CD4-positive, alpha-beta T cell treated with Interleukin-6 at 100 ng/mL for 8 hours (primary cell): ENCODE data around the gene NRBF2.
"Not testable (repeated sequence)": the region's sequence is repeated elsewhere in the genome, so short reads cannot be mapped to it uniquely, and the experiment has no call there.

Experiments used
- DNase-seq: peaks from one replicate; pipeline ENCODE4 v3.0.0-alpha.2; 2020; ENCODE audit warnings: mixed read lengths, low spot score

The NRBF2 gene

GRCh38 chr10:63133056-63133820 is at the start of gene NRBF2:
Gene NRBF2, plus strand, starts transcription at chr10:63133328. Its CDS starts 143 bp downstream, at chr10:63133471.
- DNase-seq = peak; percentile 96

- not testable (repeated sequence) for DNase-seq
Measured at GRCh38 chr10:63083406-63083805, 49.7 kb upstream of the NRBF2 start.

- peak; percentile 52 for DNase-seq
Measured at GRCh38 chr10:63083904-63084689, 49.0 kb upstream of the NRBF2 start.

- DNase-seq = no peak
Measured at GRCh38 chr10:63084690-63085382, 48.3 kb upstream of the NRBF2 start.

GRCh38 chr10:63093227-63093626 is 39.9 kb upstream of the NRBF2 start:
- DNase-seq = no peak

- no peak for DNase-seq
Measured at GRCh38 chr10:63094405-63094804, 38.7 kb upstream of the NRBF2 start.

GRCh38 chr10:63094881-63095280 is 38.2 kb upstream of the NRBF2 start:
- no peak for DNase-seq

GRCh38 chr10:63099734-63100133 is 33.4 kb upstream of the NRBF2 start:
- no peak for DNase-seq

- DNase-seq = not testable (repeated sequence)
Measured at GRCh38 chr10:63101091-63101490, 32.0 kb upstream of the NRBF2 start.

- not testable (repeated sequence) for DNase-seq
Measured at GRCh38 chr10:63102279-63102883, 30.7 kb upstream of the NRBF2 start.

GRCh38 chr10:63103178-63103577 is 29.9 kb upstream of the NRBF2 start:
- DNase-seq = not testable (repeated sequence)

- no peak for DNase-seq
Measured at GRCh38 chr10:63103971-63104409, 29.1 kb upstream of the NRBF2 start.

GRCh38 chr10:63105225-63106110 is 27.7 kb upstream of the NRBF2 start:
- DNase-seq = no peak

- no peak for DNase-seq
Measured at GRCh38 chr10:63106111-63106755, 26.9 kb upstream of the NRBF2 start.

- no peak for DNase-seq
Measured at GRCh38 chr10:63107943-63108437, 25.1 kb upstream of the NRBF2 start.

- no peak for DNase-seq
Measured at GRCh38 chr10:63110940-63111339, 22.2 kb upstream of the NRBF2 start.

GRCh38 chr10:63114031-63114814 is 18.9 kb upstream of the NRBF2 start:
- no peak for DNase-seq

GRCh38 chr10:63115732-63116383 is 17.3 kb upstream of the NRBF2 start:
- no peak for DNase-seq

- DNase-seq = no peak
Measured at GRCh38 chr10:63116452-63117072, 16.6 kb upstream of the NRBF2 start.
